Adrenal gland (tissue), 19 donors: ENCODE data around the gene MGAT1. TPM values are rescaled to one million over a fixed set of nuclear protein-coding genes. Genes with fewer than 3 reads are reported as not detected.

ENCODE experiments used
- DNase-seq, 7 donors: peaks; one replicate each; pipeline ENCODE4 v3.0.0-alpha.2; 2019 to 2020
- H3K27ac ChIP-seq, 5 donors: fragments of 200-600 bp; sonication (generic) in 4 of 5; 1 replicate in 3 of 5; 2 replicates in 2 of 5; pipeline versions ENCODE4 v1.5.1 to v1.8.0; 2016 to 2020; ENCODE audit warnings: mild to moderate bottlenecking in 1 of 5
- H3K27me3 ChIP-seq: fragments of 200-600 bp; 2 replicates; pipeline ENCODE4 v1.8.0; 2021
- H3K36me3 ChIP-seq, 2 donors: fragments of 200-600 bp; replicated peaks in 1 of 2; 1 replicate in 1 of 2; 2 replicates in 1 of 2; pipeline versions ENCODE4 v1.5.1 to v1.8.0; 2018 to 2022
- H3K4me1 ChIP-seq, 2 donors: fragments of 200-600 bp; replicated peaks in 1 of 2; 1 replicate in 1 of 2; 2 replicates in 1 of 2; pipeline versions ENCODE4 v1.5.1 to v1.8.0; 2018 to 2021
- H3K4me3 ChIP-seq, 4 donors: fragments of 200-600 bp; sonication (generic) in 3 of 4; one replicate each; pipeline ENCODE4 v1.5.1; 2016 to 2018
- H3K9me3 ChIP-seq, 3 donors: fragments of 200-600 bp; sonication (generic) in 1 of 3; replicated peaks in 1 of 3; 1 replicate in 2 of 3; 2 replicates in 1 of 3; pipeline versions ENCODE4 v1.5.1 to v1.8.0; 2016 to 2021
- CTCF ChIP-seq, 6 experiments: fragments of 450-650 bp in 4 of 6; fragments of 200-600 bp in 2 of 6; sonication (generic) in 1 of 6; IDR thresholded peaks; 1 replicate in 5 of 6; 2 replicates in 1 of 6; pipeline versions ENCODE4 v1.5.1 to v1.8.0; 2016 to 2021; ENCODE audit warnings: antibody characterized with exemption in 6 of 6, mild to moderate bottlenecking in 2 of 6, moderate library complexity in 1 of 6
- POLR2A ChIP-seq, 2 donors: fragments of 450-650 bp; IDR thresholded peaks; one replicate each; pipeline ENCODE4 v1.6.1; 2017; ENCODE audit warnings: antibody characterized with exemption in 2 of 2, mild to moderate bottlenecking in 2 of 2, moderate library complexity in 1 of 2
- WGBS, 4 donors: extraction: QIAGEN DNeasy Blood & Tissue Kit in 2 of 4; methylation state at CpG; one replicate each; pipeline versions ENCODE4 v1.1.5 to v1.1.7; 2013 to 2017; 5-methylcytosine and 5-hydroxymethylcytosine counted together
- intact Hi-C, 2 donors: fragments of 100-400 bp; cut with DNase I; formaldehyde crosslinking; loops; one replicate each; pipeline versions ENCODE4 v1.14.1 to v1.15.0; 2022 to 2023
- long read RNA-seq, 10 donors: library from polyadenylated mRNA in 3 of 10; unstranded in 2 of 10; stranded (forward) in 1 of 10; transcript quantifications; one replicate each; pipeline ENCODE4 v2.0.0 and lab custom pipeline, GENCODE V29; 2021 to 2026
- polyA plus RNA-seq, 3 donors: library from polyadenylated mRNA; stranded (reverse); fragments of 200-250 nt in 2 of 3; fragments of 350-450 nt in 1 of 3; fragmentation: Illumina TruSeq in 1 of 3; extraction: RNeasy Lipid Tissue Mini Kit (QIAGEN cat#74804) in 1 of 3; gene quantifications; one replicate each; pipeline ENCODE4 v1.2.3, GENCODE V29; 2013 to 2014
- total RNA-seq, 9 donors: library from RNA; depleted of rRNA in 4 of 9; stranded (reverse); fragments of >200 nt in 4 of 9; fragments of 120-200 nt in 1 of 9; fragmentation: NEBNext Ultra II Directional in 1 of 9; extraction: Animal tissue kit (Norgen Biotek cat#: 25700) in 1 of 9; gene quantifications; one replicate each; pipeline versions ENCODE4 v1.1.0 to v1.2.4, GENCODE V29; 2013 to 2023
- donor health status: healthy with polysubstance abuse.
- donor health status: Bipolar disorder and iron deficiency.
- donor health status: DM: yes; HTN: yes; CAD: no.
- donor health status: DM: no; HTN: no; CAD: no.
- donor health status: DM: no; HTN: no; CAD: no.
- donor health status: DM: yes; HTN: yes; CAD: no.

MGAT1 gene
- total RNA-seq (100 to 1,000 TPM in 8 of 9 donors, 10 to 100 TPM in 1; 55.8 to 224 (median 145) TPM), polyA plus RNA-seq (100 to 1,000 TPM in 1 of 3 donors, 10 to 100 TPM in 2; 46.8 to 144 (median 62.7) TPM)
- long read RNA-seq, donor 1, transcript MGAT1-201 (2 exons, 2,761 nt) = major isoform, 17 of 23 reads
- long read RNA-seq, donor 1, partial matches to known transcripts = 0 of 23 reads
- long read RNA-seq, donor 1, other reads (novel, unspliced or antisense) = 0 of 23 reads
- long read RNA-seq, donor 2, transcript MGAT1-203 (3 exons, 3,077 nt) = minor isoform, 6 of 17 reads
- long read RNA-seq, donor 2, transcript MGAT1-201 (2 exons, 2,761 nt) = major isoform, 10 of 17 reads
- long read RNA-seq, donor 2, partial matches to known transcripts = 0 of 17 reads
- long read RNA-seq, donor 2, other reads (novel, unspliced or antisense) = 0 of 17 reads
- long read RNA-seq, donor 3, transcript MGAT1-201 (2 exons, 2,761 nt) = major isoform, 9 of 12 reads
- long read RNA-seq, donor 3, partial matches to known transcripts = 0 of 12 reads
- long read RNA-seq, donor 3, other reads (novel, unspliced or antisense) = 0 of 12 reads
- long read RNA-seq, donor 4, transcript MGAT1-209 (2 exons, 534 nt) = minor isoform, 5 of 58 reads
- long read RNA-seq, donor 4, transcript MGAT1-204 (2 exons, 1,919 nt) = minor isoform, 7 of 58 reads
- long read RNA-seq, donor 4, transcript MGAT1-201 (2 exons, 2,761 nt) = major isoform, 18 of 58 reads
- long read RNA-seq, donor 4, transcript MGAT1-203 (3 exons, 3,077 nt) = minor isoform, 7 of 58 reads
- long read RNA-seq, donor 4, partial matches to known transcripts = 0 of 58 reads
- long read RNA-seq, donor 4, other reads (novel, unspliced or antisense) = 18 of 58 reads
- long read RNA-seq, donor 5, transcript MGAT1-203 (3 exons, 3,077 nt) = minor isoform, 85 of 480 reads
- long read RNA-seq, donor 5, transcript MGAT1-204 (2 exons, 1,919 nt) = minor isoform, 32 of 480 reads
- long read RNA-seq, donor 5, transcript MGAT1-201 (2 exons, 2,761 nt) = major isoform, 274 of 480 reads
- long read RNA-seq, donor 5, partial matches to known transcripts = 8 of 480 reads
- long read RNA-seq, donor 5, other reads (novel, unspliced or antisense) = 70 of 480 reads
- long read RNA-seq, donor 6, transcript MGAT1-201 (2 exons, 2,761 nt) = major isoform, 27 of 54 reads
- long read RNA-seq, donor 6, transcript MGAT1-204 (2 exons, 1,919 nt) = minor isoform, 7 of 54 reads
- long read RNA-seq, donor 6, partial matches to known transcripts = 11 of 54 reads
- long read RNA-seq, donor 6, other reads (novel, unspliced or antisense) = 1 of 54 reads
- long read RNA-seq, donor 7, transcript MGAT1-201 (2 exons, 2,761 nt) = major isoform, 7 of 10 reads
- long read RNA-seq, donor 7, partial matches to known transcripts = 0 of 10 reads
- long read RNA-seq, donor 7, other reads (novel, unspliced or antisense) = 0 of 10 reads
- long read RNA-seq, donor 8, transcript MGAT1-203 (3 exons, 3,077 nt) = minor isoform, 8 of 46 reads
- long read RNA-seq, donor 8, transcript MGAT1-201 (2 exons, 2,761 nt) = major isoform, 28 of 46 reads
- long read RNA-seq, donor 8, partial matches to known transcripts = 0 of 46 reads
- long read RNA-seq, donor 8, other reads (novel, unspliced or antisense) = 0 of 46 reads
- long read RNA-seq, donor 9, transcript MGAT1-201 (2 exons, 2,761 nt) = major isoform, 6 of 11 reads
- long read RNA-seq, donor 9, partial matches to known transcripts = 0 of 11 reads
- long read RNA-seq, donor 9, other reads (novel, unspliced or antisense) = 0 of 11 reads
- long read RNA-seq, donor 10, transcript MGAT1-203 (3 exons, 3,077 nt) = major isoform, 8 of 15 reads
- long read RNA-seq, donor 10, transcript MGAT1-201 (2 exons, 2,761 nt) = minor isoform, 6 of 15 reads
- long read RNA-seq, donor 10, partial matches to known transcripts = 0 of 15 reads
- long read RNA-seq, donor 10, other reads (novel, unspliced or antisense) = 0 of 15 reads

DNA sequence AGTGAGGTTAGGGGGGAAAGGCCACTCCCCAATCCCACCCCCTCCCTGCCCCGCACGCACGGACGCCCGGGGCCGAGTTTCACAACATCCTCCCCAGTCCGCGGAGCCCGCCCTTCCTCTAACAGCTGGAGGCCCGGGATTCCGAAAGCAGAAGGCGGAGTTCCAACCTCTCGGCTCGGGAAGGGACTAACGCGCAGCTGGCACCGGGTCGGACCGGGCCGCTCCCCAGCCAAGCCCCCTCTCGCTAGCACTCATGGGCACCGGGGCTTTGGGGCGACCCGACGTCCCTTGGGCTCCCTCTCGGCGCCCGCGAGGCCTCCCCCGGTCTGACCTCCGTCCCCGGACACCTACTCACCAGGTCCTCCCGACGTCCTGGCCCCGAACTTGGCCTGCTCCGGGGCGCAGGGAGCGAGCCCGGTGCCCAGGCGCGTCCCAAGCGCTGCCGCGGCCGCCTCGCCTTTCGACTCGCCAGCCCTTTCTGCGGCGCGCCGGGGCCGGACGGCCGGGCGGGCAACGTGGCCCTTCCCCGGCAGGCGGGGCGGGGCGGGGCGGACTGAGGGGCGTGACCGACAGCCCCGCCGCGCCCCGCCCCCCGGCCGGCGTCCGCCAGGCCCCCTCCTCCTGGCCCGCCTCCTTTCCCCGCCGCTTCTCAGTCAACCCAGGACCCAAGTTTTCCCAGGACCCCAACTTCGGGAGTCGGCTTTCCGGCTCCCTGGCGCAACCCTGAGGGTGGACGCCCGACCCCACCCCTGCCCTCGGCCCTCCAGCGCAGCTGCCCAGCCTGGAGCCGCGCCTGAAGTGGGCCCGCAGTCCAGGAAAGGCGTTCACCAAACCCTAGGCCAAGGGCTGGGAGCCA is at the start of gene MGAT1:
Gene MGAT1, minus strand, starts transcription at position 482 of the 856 bp plus-strand sequence. CDS start 9,835 bp downstream, outside the sequence.
- H3K4me1 ChIP-seq = peaks cover 29 to 87% of the 10 kb centered on the region in 2 donors
- DNase-seq = peak; percentile 88 to 92 (median 90)
- no peak for TF ChIP-seq CTCF (IDR thresholded peaks at IDR 0.05)
- peak; percentile 82 to 86 for TF ChIP-seq POLR2A (IDR thresholded peaks at IDR 0.05)
- H3K27ac ChIP-seq = peak within 1 kb of the TSS; percentile 96 to 99 (median 96)
- no peaks in the 10 kb centered on the region for H3K9me3 ChIP-seq
- peak within 1 kb of the TSS; percentile 52 to 79 (median 73) for H3K4me3 ChIP-seq
- 0 to 1% (median 0%) methylated on average over 9 to 87 of the region's 87 CpGs for WGBS, 4 donors
- intact Hi-C loops = no loop called here
- H3K36me3 ChIP-seq = no peaks in the 10 kb centered on the region
- no peaks in the 10 kb centered on the region for H3K27me3 ChIP-seq

GRCh38 chr5:180850434-180851078 is 48.0 kb upstream of the MGAT1 start:
- Histone ChIP-seq H3K4me3 (no peak overlapping the region), H3K27me3 (no peaks in the 10 kb centered on the region), H3K4me1 (no peaks in the 10 kb centered on the region), H3K9me3 (no peaks in the 10 kb centered on the region), H3K36me3 (peaks cover 0 to 27% of the 10 kb centered on the region in 2 donors), H3K27ac (no peak overlapping the region)
- TF ChIP-seq POLR2A (IDR thresholded peaks at IDR 0.05) (no peak), CTCF (IDR thresholded peaks at IDR 0.05) (no peak)
- DNase-seq = no peak
- 96 to 99% (median 98%) methylated on average over 10 of the region's 10 CpGs for WGBS, 4 donors
- intact Hi-C loops = no loop called here

- Histone ChIP-seq H3K36me3 (peaks cover 0 to 24% of the 10 kb centered on the region in 2 donors), H3K9me3 (no peaks in the 10 kb centered on the region)
Observed at GRCh38 chr5:180849827-180850226, 47.2 kb upstream of the MGAT1 start.

More at GRCh38 chr5:180849827-180850226, 47.2 kb upstream of the MGAT1 start:
- Histone ChIP-seq H3K4me1 (no peaks in the 10 kb centered on the region), H3K27ac (no peak overlapping the region), H3K4me3 (no peak overlapping the region), H3K27me3 (no peaks in the 10 kb centered on the region)
- no peak for TF ChIP-seq CTCF (IDR thresholded peaks at IDR 0.05)
- TF ChIP-seq POLR2A (IDR thresholded peaks at IDR 0.05) = no peak
- intact Hi-C loops = no loop called here
- 93 to 95% (median 94%) methylated on average over 4 of the region's 4 CpGs for WGBS, 4 donors
- DNase-seq = no peak
